Heart left ventricle (tissue), 13 donors: Measurements from ENCODE around the gene VWA8.

Source experiments
- POLR2A ChIP-seq, 2 donors: fragments of 450-650 bp; IDR thresholded peaks; one replicate each; pipeline ENCODE4 v1.6.1; 2017; ENCODE audit warnings: antibody characterized with exemption in 2 of 2, mild to moderate bottlenecking in 2 of 2, moderate library complexity in 2 of 2
- TF ChIP-seq, protein P1 (sequence below), 12 donors: fragments of 200-600 bp; sonication (generic) in 4 of 12; IDR thresholded peaks; one replicate each; pipeline versions ENCODE4 v1.5.0 to v1.8.0; 2018 to 2022; ENCODE audit warnings: antibody characterized with exemption in 12 of 12, mild to moderate bottlenecking in 5 of 12
- donor health status: ischemic (EF 13 %, LVEDD 7.1; RV severe dilation, severe dysfunction).
- donor health status: DM: no; HTN: yes; CAD: no.
- donor health status: DM: no; HTN: no; CAD: no.
- donor health status: ischemic (EF 25% LVEDD 6.9; RV normal size, moderate dysfunction).
- donor health status: ischemic (EF 25% LVEDD 5.7; RV mildly dilated, moderate dysfunction).
- donor health status: ischemic (EF 35%, LVEDD 5.7; RV mildly dilated, moderate dysfunction).
- donor health status: nonischemic (EF 11% LVEDD 7.7; RV severe dilation, severe dysfunction).
- donor health status: DM: yes; HTN: yes; CAD: no.
- donor health status: PGD.
- donor health status: ischemic (EF 29% LVEDD 5.4; RV normal size, mild dysfunction).
- donor health status: nonischemic (EF 23%, LVEDD 6.1; RV moderate dilation, normal function).

DNA sequence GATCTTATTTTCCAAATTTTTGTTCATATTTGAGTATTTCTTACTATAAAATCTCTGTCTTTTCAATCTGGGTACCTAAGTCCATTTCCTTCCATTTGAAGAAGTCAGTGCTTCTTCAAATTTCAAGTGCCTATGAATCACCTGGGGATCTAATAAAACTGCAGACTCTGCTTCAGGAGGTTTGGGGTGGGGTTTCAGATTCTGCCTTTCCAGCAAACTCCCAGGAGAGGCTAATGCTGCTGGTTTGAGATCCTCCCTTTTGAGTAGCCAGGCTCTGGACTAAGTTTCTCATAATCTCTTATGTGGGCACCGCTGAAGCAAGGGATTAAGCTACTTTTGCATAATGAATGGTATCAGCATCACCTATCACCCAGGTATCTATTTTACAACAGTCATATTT, 261.1 kb downstream of the VWA8 start:
- TF ChIP-seq, protein P1, sequence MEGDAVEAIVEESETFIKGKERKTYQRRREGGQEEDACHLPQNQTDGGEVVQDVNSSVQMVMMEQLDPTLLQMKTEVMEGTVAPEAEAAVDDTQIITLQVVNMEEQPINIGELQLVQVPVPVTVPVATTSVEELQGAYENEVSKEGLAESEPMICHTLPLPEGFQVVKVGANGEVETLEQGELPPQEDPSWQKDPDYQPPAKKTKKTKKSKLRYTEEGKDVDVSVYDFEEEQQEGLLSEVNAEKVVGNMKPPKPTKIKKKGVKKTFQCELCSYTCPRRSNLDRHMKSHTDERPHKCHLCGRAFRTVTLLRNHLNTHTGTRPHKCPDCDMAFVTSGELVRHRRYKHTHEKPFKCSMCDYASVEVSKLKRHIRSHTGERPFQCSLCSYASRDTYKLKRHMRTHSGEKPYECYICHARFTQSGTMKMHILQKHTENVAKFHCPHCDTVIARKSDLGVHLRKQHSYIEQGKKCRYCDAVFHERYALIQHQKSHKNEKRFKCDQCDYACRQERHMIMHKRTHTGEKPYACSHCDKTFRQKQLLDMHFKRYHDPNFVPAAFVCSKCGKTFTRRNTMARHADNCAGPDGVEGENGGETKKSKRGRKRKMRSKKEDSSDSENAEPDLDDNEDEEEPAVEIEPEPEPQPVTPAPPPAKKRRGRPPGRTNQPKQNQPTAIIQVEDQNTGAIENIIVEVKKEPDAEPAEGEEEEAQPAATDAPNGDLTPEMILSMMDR (IDR thresholded peaks at IDR 0.05), result no peak
- no peak for TF ChIP-seq POLR2A (IDR thresholded peaks at IDR 0.05)
